ENCODE measurements around the gene MLLT10.

- TF ChIP-seq POLR2A (IDR thresholded peaks at IDR 0.05) (no peak), CTCF (IDR thresholded peaks at IDR 0.05) (no peak), EP300 (IDR thresholded peaks at IDR 0.05) (no peak)
Measured at GRCh38 chr10:21490711-21491105, 43.3 kb upstream of the MLLT10 start.

Measured in ovary (tissue), 3 donors.